ENCODE results near the gene PCP2.

The PCP2 gene

GRCh38 chr19:7640803-7641202 is 7.3 kb upstream of the PCP2 start:
- in situ Hi-C loops (cut with MboI; ENCODE audit: low sequenced_read_pairs) = no loop called here

GRCh38 chr19:7639863-7640348 is 6.4 kb upstream of the PCP2 start:
- in situ Hi-C loops (cut with MboI; ENCODE audit: low sequenced_read_pairs) = no loop called here

- in situ Hi-C loops (cut with MboI; ENCODE audit: low sequenced_read_pairs) = no loop called here
These were observed 5.4 kb upstream of the PCP2 start for GRCh38 chr19:7638802-7639465.

GRCh38 chr19:7637374-7638256 is 4.1 kb upstream of the PCP2 start:
- in situ Hi-C loops (cut with MboI; ENCODE audit: low sequenced_read_pairs) = no loop called here

- in situ Hi-C loops (cut with MboI; ENCODE audit: low sequenced_read_pairs) = no loop called here
These were observed 3.3 kb upstream of the PCP2 start, which contains the start of gene STXBP2 for GRCh38 chr19:7636691-7637373. Gene STXBP2, plus strand, starts transcription at chr19:7637110. Its CDS starts 40 bp downstream, at chr19:7637150.

GRCh38 chr19:7636317-7636690 is 2.8 kb upstream of the PCP2 start:
- in situ Hi-C loops (cut with MboI; ENCODE audit: low sequenced_read_pairs) = no loop called here

GRCh38 chr19:7635670-7636069 is 2.2 kb upstream of the PCP2 start:
- in situ Hi-C loops (cut with MboI; ENCODE audit: low sequenced_read_pairs) = no loop called here

- in situ Hi-C loops (cut with MboI; ENCODE audit: low sequenced_read_pairs) = no loop called here
These were observed 947 bp downstream of the PCP2 start for GRCh38 chr19:7632340-7633203.

GRCh38 chr19:7631577-7631976 is 1.9 kb downstream of the PCP2 start:
- in situ Hi-C loops (cut with MboI; ENCODE audit: low sequenced_read_pairs) = no loop called here

- in situ Hi-C loops (cut with MboI; ENCODE audit: low sequenced_read_pairs) = no loop called here
These were observed 4.0 kb downstream of the PCP2 start, which contains the start of the genes PET100 and XAB2 for GRCh38 chr19:7629347-7630054. Gene PET100, plus strand, starts transcription at chr19:7629793. Its CDS starts 41 bp downstream, at chr19:7629834. Gene XAB2, minus strand, starts transcription at chr19:7629545. Its CDS starts 18 bp downstream, at chr19:7629527.

GRCh38 chr19:7628589-7629311 is 4.8 kb downstream of the PCP2 start:
- in situ Hi-C loops (cut with MboI; ENCODE audit: low sequenced_read_pairs) = no loop called here

- in situ Hi-C loops (cut with MboI; ENCODE audit: low sequenced_read_pairs) = no loop called here
These were observed 6.4 kb downstream of the PCP2 start for GRCh38 chr19:7627166-7627565.

- in situ Hi-C loops (cut with MboI; ENCODE audit: low sequenced_read_pairs) = no loop called here
These were observed 7.7 kb downstream of the PCP2 start for GRCh38 chr19:7625763-7626372.

GRCh38 chr19:7624810-7625209 is 8.7 kb downstream of the PCP2 start:
- in situ Hi-C loops (cut with MboI; ENCODE audit: low sequenced_read_pairs) = no loop called here

- in situ Hi-C loops (cut with MboI; ENCODE audit: low sequenced_read_pairs) = no loop called here
These were observed 9.6 kb downstream of the PCP2 start for GRCh38 chr19:7623725-7624603.

- in situ Hi-C loops (cut with MboI; ENCODE audit: low sequenced_read_pairs) = no loop called here
These were observed 10.4 kb downstream of the PCP2 start for GRCh38 chr19:7622933-7623685.

Measured in HL-60/S4 treated with retinoic acid at 250 ng/mL for 4 days and 3 days (cell line).